Uterus (tissue), 2 donors: ENCODE measurements around the gene EXOC1.

Experiments
- CTCF ChIP-seq, 4 experiments: fragments of 200-600 bp in 2 of 4; fragments of 450-650 bp in 2 of 4; sonication (generic) in 2 of 4; IDR thresholded peaks; one replicate each; pipeline ENCODE4 v1.5.1; 2016 to 2019; ENCODE audit warnings: antibody characterized with exemption in 4 of 4, mild to moderate bottlenecking in 2 of 4, moderate library complexity in 1 of 4
- POLR2A ChIP-seq, 2 donors: fragments of 450-650 bp; IDR thresholded peaks; one replicate each; pipeline ENCODE4 v1.6.1; 2016; ENCODE audit warnings: antibody characterized with exemption in 2 of 2, mild to moderate bottlenecking in 1 of 2, moderate library complexity in 1 of 2

- TF ChIP-seq CTCF (IDR thresholded peaks at IDR 0.05) (no peak), POLR2A (IDR thresholded peaks at IDR 0.05) (no peak)
Measured at GRCh38 chr4:55866290-55866907, 13.0 kb downstream of the EXOC1 start.
